NCI-H69 (cell line): ENCODE results near the gene TMEM239.
"Not testable (repeated sequence)": the region's sequence is repeated elsewhere in the genome, so short reads cannot be mapped to it uniquely, and the experiment has no call there.

Source experiments
- DNase-seq: peaks from one replicate; lab custom pipeline; 2025; lab: John Stamatoyannopoulos, UW

Gene TMEM239

DNA sequence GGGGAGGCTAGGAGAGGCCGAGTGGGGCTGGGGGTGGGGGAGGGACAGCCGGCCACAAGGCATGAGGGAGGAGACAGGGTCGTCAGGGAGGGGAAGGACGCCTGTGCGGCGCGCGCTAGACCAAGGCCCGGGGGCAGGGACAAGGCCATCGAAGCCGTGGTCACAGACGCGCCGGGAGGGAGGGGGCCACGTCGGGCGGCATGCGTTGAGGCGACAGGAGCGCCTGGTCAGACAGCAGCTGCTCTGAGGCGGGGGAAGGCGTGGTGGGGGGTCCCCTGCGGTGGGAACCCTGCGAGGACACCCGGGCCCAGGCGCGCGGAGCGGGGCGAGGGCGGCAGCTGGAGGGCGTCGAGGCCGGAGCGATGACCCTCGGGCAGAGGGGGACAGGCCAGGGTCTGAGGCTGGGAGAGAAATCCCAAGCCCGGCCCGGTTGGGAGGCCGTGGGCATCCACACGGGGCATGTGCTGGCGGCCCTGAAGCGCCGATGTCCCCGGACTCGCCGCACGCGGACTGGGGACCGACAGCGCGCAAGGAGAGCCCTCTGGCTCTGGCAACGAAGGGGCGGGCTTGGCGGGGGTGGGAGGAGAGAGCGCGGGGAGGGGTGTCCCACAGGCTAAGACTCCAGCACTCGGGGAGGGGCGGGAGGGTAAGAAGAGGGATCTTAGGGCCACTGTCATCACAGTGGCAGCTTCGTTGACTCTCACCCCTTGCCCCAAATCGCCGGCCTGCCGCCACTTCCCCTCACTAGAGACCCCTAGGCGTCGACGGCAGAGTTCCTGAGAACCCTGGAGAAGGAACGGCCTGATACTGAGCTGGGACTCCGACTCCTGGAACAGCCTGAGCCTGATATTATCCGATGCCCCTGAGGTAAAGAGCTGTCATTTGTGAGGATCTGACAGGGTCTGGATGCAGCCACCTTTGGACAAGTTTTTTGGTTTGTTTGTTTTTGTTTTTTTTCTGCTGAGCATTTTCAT is 5.0 kb downstream of the TMEM239 start:
- DNase-seq, result peak; percentile 11

DNA sequence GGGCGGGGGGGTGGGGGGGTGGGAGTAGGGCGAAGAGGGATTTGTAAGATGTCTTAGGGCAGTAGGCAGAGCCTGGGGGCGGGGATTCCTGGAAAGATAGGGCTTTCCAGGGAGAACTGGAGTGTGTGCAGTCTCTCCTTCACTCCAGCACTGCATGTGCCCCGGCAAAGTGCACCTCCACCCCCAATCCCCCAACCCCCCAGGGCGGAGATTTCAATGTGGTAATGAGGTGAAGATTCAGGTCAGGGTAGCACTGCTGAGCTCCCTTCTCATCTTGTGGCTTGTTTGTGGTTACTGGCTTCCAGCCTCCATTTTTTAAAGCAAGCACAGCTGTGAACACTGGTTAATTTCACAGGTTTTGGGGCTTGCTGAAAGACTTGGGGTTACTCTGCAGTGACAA is 5.9 kb downstream of the TMEM239 start:
- DNase-seq, result peak; percentile 27

DNA sequence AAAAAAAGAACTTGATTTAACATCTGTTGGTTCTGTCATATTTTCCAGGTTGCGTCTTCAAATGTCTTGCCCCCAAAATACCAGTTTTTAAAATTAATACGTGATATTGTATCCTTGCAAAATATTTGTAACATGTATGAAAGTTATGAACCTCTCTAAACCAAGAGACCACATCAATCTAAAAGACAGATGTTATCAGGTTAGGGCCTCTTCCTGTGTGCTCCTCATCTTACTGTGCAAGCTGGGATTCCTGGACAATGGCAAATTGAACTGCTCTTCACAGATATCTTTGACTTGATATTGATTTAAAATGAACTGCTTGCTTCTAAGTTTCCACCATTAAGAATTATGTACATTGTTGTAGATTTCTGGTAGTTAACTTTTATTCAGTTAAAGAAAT is 9.6 kb downstream of the TMEM239 start:
- no peak for DNase-seq

DNA sequence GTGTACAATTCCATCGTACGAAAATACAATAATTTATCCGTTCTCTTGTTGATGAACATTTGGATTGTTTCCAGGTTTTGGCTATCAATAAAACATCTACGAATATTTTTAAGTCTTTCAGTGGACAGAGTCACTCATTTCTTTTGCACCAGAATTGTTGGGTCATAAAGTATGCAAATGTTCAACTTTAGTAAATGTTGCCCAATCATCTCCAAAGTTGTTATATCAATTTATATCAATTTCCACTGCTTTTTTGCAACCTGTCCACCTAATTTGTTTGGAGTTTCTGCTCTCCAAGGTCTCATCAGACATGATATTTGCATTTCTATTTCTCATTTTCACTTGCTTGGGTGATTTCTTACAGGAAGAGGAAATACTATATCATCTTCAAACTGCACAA is 10.5 kb downstream of the TMEM239 start:
- DNase-seq, result no peak

DNA sequence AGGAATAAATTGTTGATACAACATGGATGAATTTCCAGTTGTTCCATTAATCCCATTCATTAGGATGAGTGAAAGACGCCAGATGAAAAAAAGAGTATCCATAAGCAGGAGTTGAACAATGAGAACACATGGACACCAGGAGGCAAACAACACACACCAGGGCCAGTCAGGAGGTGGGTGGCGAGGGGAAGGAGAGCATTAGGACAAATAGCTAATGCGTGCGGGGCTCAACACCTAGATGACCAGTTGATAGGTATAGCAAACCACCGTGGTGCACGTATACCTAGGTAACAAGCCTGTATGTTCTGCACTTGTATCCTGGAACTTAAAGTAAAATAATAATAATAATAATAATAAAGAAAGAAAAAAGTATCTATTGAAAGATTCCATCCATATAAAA is 13.2 kb downstream of the TMEM239 start:
- no peak for DNase-seq

DNA sequence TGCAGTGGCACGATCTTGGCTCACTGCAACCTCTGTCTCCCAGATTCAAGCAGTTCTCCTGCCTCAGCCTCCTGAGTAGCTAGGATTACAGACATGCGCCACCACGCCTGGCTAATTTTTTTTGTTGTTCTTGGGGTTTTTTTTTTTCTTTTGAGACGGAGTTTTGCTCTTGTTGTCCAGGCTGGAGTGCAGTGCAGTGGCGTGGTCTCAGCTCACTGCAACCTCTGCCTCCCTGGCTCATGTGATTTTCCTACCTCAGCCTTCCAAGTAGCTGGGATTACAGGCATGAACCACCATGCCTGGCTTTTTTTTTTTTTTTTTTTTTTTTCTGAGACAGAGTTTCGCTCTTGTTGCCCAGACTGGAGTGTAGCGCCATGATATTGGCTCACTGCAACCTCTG is 15.0 kb downstream of the TMEM239 start:
- DNase-seq, result not testable (repeated sequence)

DNA sequence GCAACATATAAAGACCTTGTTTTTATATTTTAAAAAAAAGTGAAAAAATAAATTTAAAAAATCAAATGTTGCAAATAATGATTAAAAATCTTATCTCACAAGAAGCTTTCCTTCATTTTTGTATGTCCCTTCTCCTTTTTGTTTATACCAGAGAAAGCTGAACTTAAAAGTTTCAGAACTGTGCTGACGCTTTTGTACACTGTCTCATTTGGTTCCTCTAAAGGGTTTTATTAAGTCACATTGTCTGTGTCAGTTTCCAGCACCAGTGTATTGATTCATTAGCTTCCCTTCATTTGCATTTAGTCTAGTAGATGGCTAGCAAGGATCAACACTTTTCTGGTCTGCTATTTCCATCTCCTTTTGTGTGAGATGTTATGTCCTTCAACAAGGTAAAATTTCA is 17.6 kb downstream of the TMEM239 start:
- DNase-seq, result no peak

DNA sequence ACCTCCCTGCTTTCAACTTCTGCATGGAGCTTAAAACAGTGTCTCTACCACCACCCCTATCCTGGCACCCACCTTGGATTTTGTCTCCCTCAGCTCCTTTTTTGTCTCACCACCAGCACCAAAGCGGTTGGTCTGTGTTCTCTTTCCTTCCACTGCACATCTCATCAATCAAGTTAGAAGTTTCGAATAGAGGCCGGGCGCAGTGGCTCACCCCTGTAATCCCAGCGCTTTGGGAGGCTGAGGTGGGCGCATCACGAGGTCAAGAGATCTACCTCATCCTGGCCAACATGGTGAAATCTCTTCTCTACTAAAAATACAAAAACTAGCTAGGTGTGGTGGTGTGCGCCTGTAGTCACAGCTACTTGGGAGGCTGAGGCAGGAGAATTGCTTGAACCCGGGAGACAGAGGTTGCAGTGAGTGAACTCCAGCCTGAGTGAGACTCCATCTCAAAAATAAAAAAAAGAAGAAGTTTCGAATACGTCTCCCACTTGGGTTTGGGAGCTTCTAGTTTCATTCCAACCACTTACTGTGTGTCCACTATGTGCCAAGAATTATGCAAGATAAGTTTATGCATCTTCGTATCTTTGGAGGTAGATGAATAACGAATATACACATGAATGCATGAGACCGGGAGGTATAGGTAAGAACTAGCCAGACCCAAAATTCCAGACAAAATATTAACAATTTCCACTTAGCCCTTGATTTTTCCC is 18.4 kb downstream of the TMEM239 start:
- DNase-seq, result no peak

DNA sequence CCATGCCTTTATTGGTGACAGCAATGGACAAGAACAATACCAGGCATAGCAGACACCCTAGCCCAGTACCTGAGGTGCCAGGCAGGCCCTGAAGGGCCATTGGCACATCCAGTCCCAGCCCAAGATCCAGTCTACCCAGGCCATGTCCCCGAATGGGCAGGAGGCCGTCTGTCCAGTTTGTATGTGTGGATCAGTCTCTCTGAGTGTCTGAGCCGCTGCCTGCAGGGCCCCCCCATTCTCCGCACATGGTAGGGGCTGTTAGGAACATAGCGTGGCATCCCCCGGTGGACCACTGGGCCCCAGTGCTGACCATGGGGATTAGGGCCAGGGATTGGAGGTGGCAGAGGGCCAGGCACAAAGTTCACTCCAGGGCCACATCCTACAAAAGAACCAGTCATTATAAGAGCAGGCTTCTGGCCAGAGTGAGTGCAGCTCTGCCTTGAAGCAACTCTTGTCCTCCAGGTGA is 19.2 kb downstream of the TMEM239 start:
- no peak for DNase-seq

DNA sequence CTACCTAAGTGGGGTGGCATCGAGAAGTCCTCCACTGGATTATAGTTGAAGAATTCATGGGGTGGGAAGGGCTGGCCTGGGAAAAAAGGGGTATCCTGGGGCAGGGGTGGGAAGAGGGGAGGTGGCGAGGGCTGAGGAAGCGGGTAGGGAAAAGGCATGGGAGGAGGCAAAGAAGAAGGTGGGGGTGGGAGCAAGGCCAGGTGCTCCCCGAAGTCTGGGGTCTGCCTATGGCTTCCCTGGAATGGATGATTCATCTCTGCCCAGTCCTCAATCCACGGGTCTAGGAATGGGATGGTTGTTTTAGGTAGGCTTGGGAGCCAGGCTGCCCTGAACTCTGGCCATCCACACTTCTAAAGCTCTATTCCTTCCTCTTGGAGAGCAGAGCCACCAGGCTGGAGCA is 19.9 kb downstream of the TMEM239 start:
- no peak for DNase-seq

DNA sequence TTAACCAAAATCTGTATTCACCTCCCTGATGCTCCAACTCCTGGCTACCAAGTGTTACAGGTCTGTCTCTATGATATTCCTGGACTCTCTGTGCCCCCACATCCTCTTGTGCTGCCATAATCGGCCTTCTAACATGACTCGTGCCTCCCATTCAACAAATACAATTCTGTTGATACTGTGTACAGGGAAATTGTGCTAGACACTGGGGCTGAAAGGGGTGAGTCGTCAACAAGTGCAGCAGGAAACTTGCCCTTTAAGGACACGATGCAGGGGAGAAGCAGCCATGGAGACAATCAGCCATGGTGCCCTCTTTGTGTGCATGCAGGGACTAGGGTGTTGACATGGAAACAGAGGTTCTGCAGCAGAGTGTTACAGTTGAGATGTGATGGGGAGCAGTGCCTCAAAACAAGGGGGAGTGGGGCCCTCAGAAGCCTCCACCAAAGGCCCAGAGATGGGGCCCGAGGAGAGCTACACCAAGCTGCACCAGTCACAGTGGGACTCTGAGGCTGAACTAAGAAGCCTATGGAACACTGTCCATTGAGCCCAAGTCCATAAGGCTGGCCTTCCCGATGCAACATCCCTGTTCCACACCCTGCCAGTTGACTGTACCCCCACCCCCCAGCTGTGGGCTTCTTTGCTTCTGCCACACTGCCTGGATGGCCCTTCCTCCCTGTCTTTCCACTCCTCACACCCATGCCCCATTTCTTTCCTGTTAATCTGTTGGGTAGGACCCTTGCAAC is 21.2 kb downstream of the TMEM239 start:
- no peak for DNase-seq

DNA sequence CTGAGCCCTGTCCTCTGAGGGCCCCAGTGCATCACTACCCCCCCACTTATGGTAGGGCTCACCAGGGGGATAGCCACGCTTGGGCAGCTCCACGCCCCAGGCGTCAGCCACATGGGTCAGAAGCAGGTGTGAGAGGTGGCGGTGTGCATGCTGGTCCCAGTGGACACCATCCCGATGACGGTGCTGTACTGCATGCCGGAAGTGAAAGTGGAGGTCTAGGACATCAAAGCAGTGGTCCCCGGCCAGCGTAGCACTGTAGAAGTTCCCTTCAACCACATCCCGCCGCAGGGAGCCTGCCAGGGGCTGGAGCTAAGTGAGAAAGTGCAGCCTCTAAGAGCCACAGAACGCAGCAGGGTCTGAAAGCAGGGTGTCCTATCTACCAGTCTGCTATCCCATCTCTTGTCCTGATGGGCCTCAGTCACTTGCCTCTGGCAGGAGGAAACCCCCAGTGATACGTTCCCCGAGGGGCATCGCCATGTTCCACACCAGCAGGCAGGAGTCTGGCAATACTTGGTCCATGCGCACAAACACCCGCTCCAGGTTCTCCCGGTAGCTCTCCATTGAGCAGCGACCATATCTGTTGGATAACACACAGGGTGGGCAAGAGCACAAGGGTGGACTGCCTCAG is 22.1 kb downstream of the TMEM239 start:
- no peak for DNase-seq

DNA sequence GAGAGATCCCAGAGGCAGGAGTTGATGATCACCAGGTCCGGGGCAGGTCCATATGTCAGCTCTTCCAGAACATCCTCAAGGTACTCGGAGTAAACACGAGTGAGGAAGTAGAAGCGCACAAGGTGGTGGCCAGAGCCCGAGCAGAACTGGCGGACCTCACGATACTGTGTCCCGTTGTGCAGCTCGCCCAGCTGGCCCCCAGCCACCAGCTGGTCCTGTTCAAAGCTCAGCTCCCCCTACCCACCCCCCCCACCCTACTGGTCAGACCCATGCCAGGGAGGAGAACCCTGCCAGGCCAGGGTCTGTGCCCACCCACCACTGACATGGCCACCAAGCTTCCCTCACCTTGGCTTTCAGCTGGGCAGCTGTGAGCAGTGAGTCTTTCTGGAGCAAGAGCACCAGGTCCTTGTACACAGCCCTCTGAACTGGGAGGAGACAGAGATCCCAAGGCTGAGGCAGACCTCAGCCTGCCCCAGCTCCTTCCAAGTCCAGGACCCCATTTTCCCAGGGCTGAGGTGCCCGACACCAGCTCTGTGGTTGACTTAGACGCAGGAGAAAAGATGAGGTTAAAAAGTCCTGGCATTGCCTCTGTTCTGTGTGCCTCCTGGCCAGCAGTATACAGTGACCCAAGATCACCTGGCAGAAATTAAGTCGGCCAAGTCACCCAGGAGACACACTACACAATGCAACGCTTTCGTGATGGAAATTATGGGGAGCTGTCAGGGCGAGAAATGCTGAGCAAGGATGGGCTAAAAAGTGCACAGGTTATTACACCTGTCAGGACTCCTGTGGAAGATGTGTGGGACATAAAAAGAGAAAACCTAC is 22.9 kb downstream of the TMEM239 start:
- DNase-seq, result no peak

DNA sequence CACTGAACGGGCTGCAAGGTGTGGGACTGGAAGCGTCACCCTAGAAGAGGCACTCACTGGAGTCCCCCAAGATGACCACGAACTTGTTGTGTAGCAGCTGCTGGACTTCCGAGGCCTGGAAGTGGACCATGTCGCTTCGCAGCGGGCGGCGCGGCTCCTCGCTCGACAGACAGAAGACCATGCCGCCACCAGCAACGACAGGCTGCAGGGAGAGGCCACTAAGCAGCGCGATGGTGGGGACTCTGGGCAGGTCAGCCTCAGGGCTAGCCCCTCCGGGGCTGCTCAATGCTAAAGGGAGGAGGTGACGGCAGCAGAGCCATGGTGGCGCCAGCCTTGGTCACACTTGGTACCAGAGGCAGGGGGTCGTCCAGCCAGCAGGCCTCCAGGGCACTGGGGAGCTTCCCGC is 23.6 kb downstream of the TMEM239 start:
- no peak for DNase-seq

DNA sequence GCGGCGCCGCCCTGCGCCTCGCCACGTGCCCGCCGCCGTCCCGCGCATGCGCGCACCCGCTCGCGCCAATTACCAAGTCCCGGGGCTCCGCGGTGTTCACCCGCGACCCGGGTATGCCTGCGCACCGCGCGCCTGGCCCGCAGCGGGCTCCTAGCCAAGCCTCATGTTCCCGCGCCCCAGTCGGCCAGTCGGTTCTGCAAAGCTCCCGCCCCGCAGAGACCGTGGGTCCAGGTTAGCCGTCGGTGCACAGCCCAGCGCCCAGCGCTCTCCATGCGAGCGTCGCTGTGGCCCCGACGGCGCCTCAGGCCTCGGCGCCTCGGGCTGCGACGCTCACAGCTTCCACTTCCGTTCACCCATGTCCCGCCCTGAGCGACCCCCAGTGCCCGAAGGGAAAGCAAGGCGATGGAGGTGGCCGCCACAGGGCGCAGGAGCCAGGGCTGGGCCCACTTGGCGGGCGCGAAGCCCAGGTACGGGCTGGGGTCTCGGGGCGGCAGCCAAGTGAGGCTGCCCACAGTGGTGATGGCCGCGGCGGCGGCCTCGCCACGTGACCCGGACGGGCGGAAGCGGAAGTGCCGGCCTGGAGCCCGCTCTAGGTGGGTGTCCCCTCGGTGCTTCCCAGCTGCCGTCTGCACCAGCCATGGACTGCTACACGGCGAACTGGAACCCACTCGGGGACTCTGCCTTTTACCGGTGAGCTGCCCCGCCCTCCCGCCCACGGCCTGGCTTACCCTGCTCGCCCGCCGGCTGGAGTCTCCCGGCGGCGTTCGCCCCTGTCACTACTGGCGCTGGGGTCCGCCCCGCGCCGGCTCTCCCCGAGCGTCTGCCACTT is 24.2 kb downstream of the TMEM239 start, which contains the start of the genes PCED1A and VPS16:
Gene PCED1A (minus strand): TSS at position 518 of the 829 bp plus-strand sequence. CDS start 743 bp downstream, outside the sequence.
Gene VPS16 (plus strand): TSS at position 608 of the 829 bp plus-strand sequence. CDS start 30 bp downstream, at position 638.
- DNase-seq, result peak; percentile 95

DNA sequence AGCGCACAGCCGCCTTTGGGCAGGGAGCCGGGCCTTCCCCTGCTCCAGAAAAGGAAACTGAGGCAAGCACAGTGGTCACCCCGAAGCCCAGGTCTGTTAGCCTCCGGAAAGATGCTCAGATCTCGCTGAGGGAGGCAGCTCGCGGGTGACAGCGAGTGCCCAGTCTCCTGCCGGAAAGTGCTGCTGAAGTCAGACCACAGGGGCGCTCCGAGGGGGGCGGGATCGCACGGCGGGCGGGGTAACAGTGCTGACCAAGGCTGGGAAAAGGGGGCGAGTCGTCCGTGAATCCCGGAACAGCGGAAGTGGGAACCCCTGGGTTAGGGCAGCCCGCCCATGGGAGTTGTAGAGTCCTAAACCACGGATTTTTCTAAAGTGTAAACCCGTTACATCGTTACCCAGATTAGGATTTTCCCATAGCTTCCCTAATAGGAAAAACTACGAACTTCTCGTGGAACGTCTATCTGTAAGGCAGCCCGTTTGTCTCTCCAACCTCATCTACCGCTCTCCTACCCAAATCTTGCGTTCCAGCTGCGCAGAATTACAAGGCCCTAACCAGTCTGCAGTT is 24.9 kb downstream of the TMEM239 start:
- peak; percentile 71 for DNase-seq

DNA sequence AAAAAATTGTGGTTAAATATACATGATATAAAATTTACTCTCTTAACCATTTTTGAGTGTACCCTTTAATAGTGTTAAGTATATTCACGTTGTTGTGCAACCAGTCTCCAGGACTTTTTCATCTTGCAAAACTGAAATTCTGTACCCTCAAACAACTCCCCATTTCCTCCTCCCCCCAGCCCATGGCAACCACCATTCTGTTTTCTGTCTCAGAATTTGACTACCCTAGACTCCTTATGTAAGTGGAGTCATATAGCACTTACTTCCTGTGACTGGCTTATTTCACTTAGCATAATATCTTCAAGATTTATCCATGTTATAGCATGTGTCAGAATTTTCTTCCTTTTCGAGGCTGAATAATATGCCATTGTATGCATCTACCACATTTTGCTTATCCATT is 29.4 kb downstream of the TMEM239 start:
- DNase-seq, result no peak

DNA sequence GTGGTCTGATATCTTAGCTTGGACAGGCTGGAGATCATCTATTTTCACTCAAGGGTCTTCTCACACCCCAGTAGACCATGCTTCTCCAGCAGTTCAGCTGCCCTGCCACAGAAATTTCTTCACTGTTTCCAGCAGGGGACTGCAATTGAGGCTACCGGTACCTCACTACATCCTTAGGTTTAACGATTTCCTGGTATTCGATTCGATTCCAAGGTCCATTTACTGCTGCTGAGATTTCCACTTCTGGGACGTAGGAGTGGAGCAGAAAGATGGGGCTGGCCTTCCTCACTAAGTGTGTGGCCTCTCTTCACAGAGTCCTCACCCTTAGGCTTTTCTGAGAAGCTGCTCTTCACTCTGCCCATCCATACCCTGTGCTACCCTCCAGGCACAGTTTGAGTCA is 30.5 kb downstream of the TMEM239 start:
- DNase-seq, result no peak

DNA sequence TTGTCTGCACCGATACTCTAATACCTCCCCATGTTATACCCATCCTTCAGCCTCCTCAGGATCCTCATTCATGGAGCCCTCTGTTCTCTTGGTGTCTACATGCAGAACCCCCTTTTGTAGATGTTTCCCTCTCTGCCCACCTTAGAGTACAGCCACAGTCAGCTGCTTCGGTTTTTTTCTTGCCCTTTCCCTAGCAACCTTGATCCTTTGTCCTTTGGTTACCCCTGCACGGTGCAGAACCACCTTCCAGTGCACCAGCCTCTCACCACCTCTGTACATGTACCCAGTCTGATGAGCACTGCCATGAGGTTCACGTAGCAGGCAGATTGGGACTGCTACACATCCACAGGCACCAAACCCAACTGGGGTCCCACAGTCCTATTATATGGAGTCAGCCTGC is 31.6 kb downstream of the TMEM239 start:
- no peak for DNase-seq

DNA sequence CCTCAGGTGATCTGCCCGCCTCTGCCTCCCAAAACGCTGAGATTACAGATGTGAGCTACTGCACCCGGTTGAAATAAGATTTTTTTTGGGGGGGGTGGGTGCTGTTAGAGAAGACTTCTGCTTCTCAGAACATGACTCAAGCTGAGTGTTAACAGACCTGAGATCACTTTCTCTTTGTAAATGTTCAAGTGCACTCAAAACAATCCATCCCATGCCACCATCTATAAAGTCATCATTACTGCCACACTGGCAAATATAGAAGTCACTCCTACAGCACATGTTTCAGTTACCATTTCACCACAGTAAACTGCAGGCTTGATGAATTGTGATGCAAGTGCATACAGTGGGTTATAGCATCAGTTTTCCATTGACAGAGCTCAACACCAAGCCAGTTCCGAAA is 33.4 kb downstream of the TMEM239 start:
- no peak for DNase-seq
